Stomach (tissue), 9 donors: ENCODE measurements around the gene WDR87. TPM values are rescaled to one million over a fixed set of nuclear protein-coding genes. Genes with fewer than 3 reads are reported as not detected.
"Not testable (repeated sequence)": the region's sequence is repeated elsewhere in the genome, so short reads cannot be mapped to it uniquely, and the experiment has no call there.

ENCODE experiments used
- DNase-seq, 2 donors: peaks; one replicate each; pipeline versions ENCODE4 v3.0.0 to v3.0.0-alpha.2; 2013 to 2019
- H3K27ac ChIP-seq, 5 donors: fragments of 200-600 bp in 4 of 5; sonication (generic) in 4 of 5; one replicate each; pipeline ENCODE4 v1.5.1; 2013 to 2019; ENCODE audit warnings: mild to moderate bottlenecking in 1 of 5, moderate library complexity in 1 of 5
- H3K27me3 ChIP-seq, 3 donors: fragments of 200-600 bp; sonication (generic); one replicate each; pipeline ENCODE4 v1.5.1; 2017 to 2019; ENCODE audit warnings: mixed run types in 1 of 3
- H3K36me3 ChIP-seq, 4 donors: fragments of 200-600 bp; sonication (generic); 1 replicate in 3 of 4; 2 replicates in 1 of 4; pipeline ENCODE4 v1.5.1; 2016 to 2019
- H3K4me1 ChIP-seq, 4 donors: fragments of 200-600 bp; sonication (generic); one replicate each; pipeline ENCODE4 v1.5.1; 2016 to 2019
- H3K4me3 ChIP-seq, 4 donors: fragments of 200-600 bp; sonication (generic) in 3 of 4; one replicate each; pipeline ENCODE4 v1.5.1; 2016 to 2019; ENCODE audit warnings: mild to moderate bottlenecking in 1 of 4
- H3K9me3 ChIP-seq, 4 donors: fragments of 200-600 bp; sonication (generic); one replicate each; pipeline ENCODE4 v1.5.1; 2016 to 2019
- CTCF ChIP-seq, 7 experiments: fragments of 450-650 bp in 4 of 7; fragments of 200-600 bp in 3 of 7; sonication (generic) in 3 of 7; IDR thresholded peaks; one replicate each; pipeline ENCODE4 v1.5.1; 2016 to 2019; ENCODE audit warnings: antibody characterized with exemption in 7 of 7, control low read depth in 2 of 7, mild to moderate bottlenecking in 1 of 7
- EP300 ChIP-seq: sonication (generic); formaldehyde crosslinking; IDR thresholded peaks from one replicate; pipeline ENCODE4 v1.6.1; 2017; ENCODE audit warnings: antibody characterized with exemption
- POLR2A ChIP-seq, 4 donors: fragments of 450-650 bp; IDR thresholded peaks; one replicate each; pipeline ENCODE4 v1.6.1; 2016; ENCODE audit warnings: antibody characterized with exemption in 4 of 4, control low read depth in 2 of 4, mild to moderate bottlenecking in 1 of 4, moderate library complexity in 1 of 4
- POLR2AphosphoS5 ChIP-seq, 3 donors: sonication (generic); formaldehyde crosslinking; IDR thresholded peaks; one replicate each; pipeline ENCODE4 v1.6.1; 2016; ENCODE audit warnings: antibody characterized with exemption in 3 of 3
- WGBS, 5 donors: extraction: QIAGEN DNeasy Blood & Tissue Kit in 3 of 5; methylation state at CpG; one replicate each; pipeline versions ENCODE4 v1.1.5 to v1.1.7; 2013 to 2018; 5-methylcytosine and 5-hydroxymethylcytosine counted together
- intact Hi-C: fragments of 100-400 bp; cut with DNase I; formaldehyde crosslinking; loops from one replicate; pipeline ENCODE4 v1.15.1; 2023; ENCODE audit warnings: low total_unique reads
- polyA plus RNA-seq, 3 donors: library from polyadenylated mRNA; stranded (reverse); fragments of 200-250 nt; gene quantifications; one replicate each; pipeline ENCODE4 v1.2.3, GENCODE V29; 2013
- total RNA-seq, 5 donors: library from RNA; depleted of rRNA; stranded (reverse); fragments of >200 nt; gene quantifications; one replicate each; pipeline versions ENCODE4 v1.1.0 to v1.2.3, GENCODE V29; 2014 to 2016
- donor health status: healthy with polysubstance abuse.
- donor health status: Bipolar disorder and iron deficiency.
- donor health status: healthy.

WDR87 gene
- total and polyA plus RNA-seq, 8 donors = 0.14 TPM; not detected in 7

GRCh38 chr19:37924573-37924972 lies 18.2 kb upstream of the WDR87 start:
- 61 to 77% (median 71%) methylated on average over 8 of the region's 8 CpGs for WGBS, 5 donors
- Histone ChIP-seq H3K36me3 (peaks cover 0 to 15% (median 2%) of the 10 kb centered on the region in 4 donors), H3K4me1 (peaks cover 0 to 35% (median 17%) of the 10 kb centered on the region in 4 donors), H3K27ac (peak overlapping the region in 1 of 5 donors; percentile 27)
- H3K4me3 ChIP-seq, intact Hi-C loops, H3K27me3 ChIP-seq, H3K9me3 ChIP-seq: not testable (repeated sequence)
- DNase-seq = peak; percentile 49 to 60
- TF ChIP-seq POLR2AphosphoS5 (IDR thresholded peaks at IDR 0.05) = peak in 1 of 3 donors; percentile 31

GRCh38 chr19:37920591-37921450 lies 14.4 kb upstream of the WDR87 start:
- TF ChIP-seq POLR2A (IDR thresholded peaks at IDR 0.05) (no peak), POLR2AphosphoS5 (IDR thresholded peaks at IDR 0.05) (no peak), EP300 (no peak), CTCF (IDR thresholded peaks at IDR 0.05) (no peak)
- intact Hi-C loops = no loop called here
- peaks cover 0 to 23% (median 3%) of the 10 kb centered on the region in 4 donors for H3K36me3 ChIP-seq
- H3K27me3 ChIP-seq = no peaks in the 10 kb centered on the region
- H3K27ac ChIP-seq = peak overlapping the region in 1 of 5 donors; percentile 16
- no peak overlapping the region for H3K4me3 ChIP-seq
- WGBS, 5 donors = 53 to 65% (median 57%) methylated on average over 20 to 23 of the region's 23 CpGs
- DNase-seq = peak; percentile 47 to 57
- H3K4me1 ChIP-seq = peaks cover 0 to 19% (median 9%) of the 10 kb centered on the region in 4 donors
- H3K9me3 ChIP-seq = no peaks in the 10 kb centered on the region

- no peak overlapping the region for H3K27ac ChIP-seq
- no peak for DNase-seq
Observed at GRCh38 chr19:37914908-37915307, 8.5 kb upstream of the WDR87 start.

GRCh38 chr19:37909661-37910199 lies 3.3 kb upstream of the WDR87 start:
- no peaks in the 10 kb centered on the region for H3K27me3 ChIP-seq
- no peaks in the 10 kb centered on the region for H3K9me3 ChIP-seq
- intact Hi-C loops = no loop called here
- H3K27ac ChIP-seq = no peak overlapping the region
- no peak for DNase-seq
- peaks cover 9 to 36% (median 26%) of the 10 kb centered on the region in 4 donors for H3K4me1 ChIP-seq
- no peaks in the 10 kb centered on the region for H3K36me3 ChIP-seq
- no peak overlapping the region for H3K4me3 ChIP-seq
- TF ChIP-seq EP300 = no peak
- TF ChIP-seq POLR2AphosphoS5 (IDR thresholded peaks at IDR 0.05) = no peak
- no peak for TF ChIP-seq CTCF (IDR thresholded peaks at IDR 0.05)
- no peak for TF ChIP-seq POLR2A (IDR thresholded peaks at IDR 0.05)
- WGBS, 5 donors = 56 to 77% (median 75%) methylated on average over 6 of the region's 6 CpGs

More at GRCh38 chr19:37914908-37915307, 8.5 kb upstream of the WDR87 start:
- H3K4me3 ChIP-seq = no peak overlapping the region
- intact Hi-C loops = no loop called here
- WGBS, 5 donors = 49 to 80% (median 60%) methylated on average over 2 of the region's 2 CpGs
- no peaks in the 10 kb centered on the region for H3K27me3 ChIP-seq
- no peaks in the 10 kb centered on the region for H3K9me3 ChIP-seq
- TF ChIP-seq POLR2AphosphoS5 (IDR thresholded peaks at IDR 0.05) = no peak
- TF ChIP-seq CTCF (IDR thresholded peaks at IDR 0.05) = no peak
- no peak for TF ChIP-seq POLR2A (IDR thresholded peaks at IDR 0.05)
- TF ChIP-seq EP300 = no peak
- H3K4me1 ChIP-seq = peaks cover 0 to 18% (median 2%) of the 10 kb centered on the region in 4 donors
- peaks cover 0 to 8% (median 1%) of the 10 kb centered on the region in 4 donors for H3K36me3 ChIP-seq
